HepG2 (cell line): ENCODE measurements around the gene PAQR6. TPM values are rescaled to one million over a fixed set of nuclear protein-coding genes. Genes with fewer than 3 reads are reported as not detected.

Experiments
- AHR ChIP-seq: IDR thresholded peaks from 2 replicates; pipeline ENCODE4 v1.6.1; 2018; ENCODE audit warnings: missing genetic modification reagents, missing compliant biosample characterization
- HOXA3 ChIP-seq: sonication (generic); formaldehyde crosslinking; IDR thresholded peaks from 2 replicates; pipeline ENCODE4 v1.5.0; 2020; ENCODE audit warnings: missing genetic modification reagents
- ISX ChIP-seq: sonication (generic); formaldehyde crosslinking; conservative IDR thresholded peaks from 2 replicates; pipeline ENCODE4 v1.5.0; 2020; ENCODE audit warnings: missing genetic modification reagents
- JUND ChIP-seq: sonication (generic); formaldehyde crosslinking; IDR thresholded peaks from 2 replicates; pipeline ENCODE4 v1.8.0; 2022; ENCODE audit warnings: mild to moderate bottlenecking, missing genetic modification reagents
- KDM2A ChIP-seq: sonication (generic); formaldehyde crosslinking; IDR thresholded peaks from 2 replicates; pipeline ENCODE4 v1.4.0; 2020; ENCODE audit warnings: low read depth, missing genetic modification reagents, borderline replicate concordance
- RBFOX2 ChIP-seq: fragments of 200-400 bp; formaldehyde crosslinking; IDR thresholded peaks from 2 replicates; pipeline ENCODE4 v1.6.1; 2017; ENCODE audit warnings: low read depth, mild to moderate bottlenecking, low read length
- SAFB2 ChIP-seq: sonication (generic); formaldehyde crosslinking; IDR thresholded peaks from 2 replicates; pipeline ENCODE4 v1.5.1; 2020; ENCODE audit warnings: missing genetic modification reagents, low read depth, mild to moderate bottlenecking, borderline replicate concordance
- SNRNP70 ChIP-seq: fragments of 200-400 bp; formaldehyde crosslinking; IDR thresholded peaks from 2 replicates; pipeline ENCODE4 v1.6.1; 2017; ENCODE audit warnings: mild to moderate bottlenecking, low read depth, low read length, moderate library complexity
- SSRP1 ChIP-seq: IDR thresholded peaks from 2 replicates; pipeline ENCODE4 v1.6.1; 2016; ENCODE audit warnings: control low read depth
- TCF12 ChIP-seq, 2 experiments: fragments of 450-650 bp in 1 of 2; sonication (generic) in 1 of 2; formaldehyde crosslinking in 1 of 2; IDR thresholded peaks; 2 replicates each; pipeline versions ENCODE4 v1.6.1 to v1.8.0; 2017 to 2022; ENCODE audit warnings: antibody characterized with exemption in 1 of 2, mild to moderate bottlenecking in 1 of 2, missing genetic modification reagents in 1 of 2, moderate library complexity in 1 of 2
- ZNF18 ChIP-seq: sonication (generic); formaldehyde crosslinking; IDR thresholded peaks from 2 replicates; pipeline ENCODE4 v1.8.0; 2022; ENCODE audit warnings: mild to moderate bottlenecking, missing genetic modification reagents; ENCODE audit not compliant: insufficient replicate concordance
- ZNF687 ChIP-seq: sonication (generic); formaldehyde crosslinking; IDR thresholded peaks from 2 replicates; pipeline ENCODE4 v1.5.1; 2020; ENCODE audit warnings: mild to moderate bottlenecking, missing genetic modification reagents, moderate library complexity
- polyA plus RNA-seq, 8 experiments: library from polyadenylated mRNA; depleted of rRNA in 3 of 8; stranded (reverse) in 7 of 8; unstranded in 1 of 8; fragments of >200 nt; fragmentation: Illumina TruSeq in 4 of 8; extraction: Trizol in 4 of 8; gene quantifications; 2 replicates each; pipeline versions ENCODE4 v1.2.1 to v1.2.3, GENCODE V29; 2011 to 2016; ENCODE audit warnings: low read depth in 4 of 8, missing spikeins in 1 of 8, mixed read lengths in 1 of 8; ENCODE audit not compliant: insufficient read depth in 1 of 8
- total RNA-seq, 5 experiments: library from RNA; depleted of rRNA; stranded (reverse); fragments of >200 nt; fragmentation: Illumina TruSeq; extraction: Trizol; gene quantifications; 2 replicates each; pipeline ENCODE4 v1.2.3, GENCODE V29; 2016; ENCODE audit warnings: low read depth in 1 of 5
- TF ChIP-seq, protein P1 (sequence below): sonication (generic); formaldehyde crosslinking; IDR thresholded peaks from 2 replicates; pipeline ENCODE4 v1.4.0; 2020; ENCODE audit warnings: missing genetic modification reagents, borderline replicate concordance
- TF ChIP-seq, protein P2 (sequence below): sonication (generic); formaldehyde crosslinking; IDR thresholded peaks from 2 replicates; pipeline ENCODE4 v1.5.0; 2020; ENCODE audit warnings: missing genetic modification reagents

The PAQR6 gene
- total and polyA plus RNA-seq, 2 of the 13 experiments (the other 11 are each of a cell fraction or from before 2014, with no cell fraction given): 0.82 to 1.4 TPM

DNA sequence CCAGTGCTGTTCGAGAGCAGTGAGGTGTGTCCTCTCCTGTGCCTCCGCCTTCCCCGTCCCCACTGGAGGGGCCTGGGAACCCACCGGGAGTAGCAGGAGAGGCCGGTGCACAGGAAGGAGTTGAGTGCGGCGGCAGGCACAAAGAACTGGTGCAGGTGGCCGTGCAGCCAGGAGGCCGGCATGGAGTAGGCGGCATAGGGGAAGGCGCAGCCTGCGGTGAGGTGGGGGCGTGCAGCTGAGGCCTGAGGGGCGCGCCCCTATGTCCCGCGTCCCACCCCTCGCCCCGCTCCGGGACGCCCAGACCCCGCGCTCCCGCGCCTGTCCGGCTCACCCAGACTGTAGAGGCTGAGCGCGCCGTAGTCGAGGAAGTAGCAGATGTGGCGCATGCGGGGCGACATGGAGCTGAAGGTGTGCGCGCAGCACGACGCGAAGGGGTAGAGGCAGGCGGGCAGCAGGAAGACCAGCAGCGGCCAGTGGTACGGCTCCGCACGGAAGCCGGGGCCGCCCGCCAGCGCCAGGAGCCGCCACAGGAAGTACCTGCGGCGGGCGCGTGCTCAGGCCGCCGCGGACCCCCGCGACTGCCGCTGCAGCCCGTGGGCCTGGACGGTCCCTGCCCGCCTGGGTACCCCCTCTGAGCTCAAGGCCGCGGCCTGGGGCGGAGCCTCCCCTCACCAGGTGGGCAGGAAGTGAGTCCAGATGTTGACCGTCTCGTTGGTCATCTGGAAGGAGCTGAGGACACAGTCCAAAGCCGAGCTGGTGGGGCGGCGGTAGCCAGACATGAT lies 2.2 kb downstream of the PAQR6 start (continued):
- TF ChIP-seq ZNF18 (CRISPR knock-in tag) (no peak), JUND (no peak), TCF12 (IDR thresholded peaks at IDR 0.05) (no peak), TCF12 (CRISPR knock-in tag; IDR thresholded peaks at IDR 0.05) (peak; percentile 51; the same call in 1 of the 2 replicates), RBFOX2 (peak; percentile 61), HOXA3 (CRISPR knock-in tag) (peak; percentile 70), AHR (CRISPR knock-in tag) (peak; percentile 20; the same call in 1 of the 2 replicates), SSRP1 (CRISPR knock-in tag) (peak; percentile 15; the same call in 1 of the 2 replicates), SAFB2 (CRISPR knock-in tag) (peak; percentile 40; the same call in 1 of the 2 replicates), SNRNP70 (no peak), KDM2A (CRISPR knock-in tag) (peak; percentile 90), ZNF687 (CRISPR knock-in tag) (peak; percentile 99), ISX (CRISPR knock-in tag) (no peak)
- TF ChIP-seq, protein P1, sequence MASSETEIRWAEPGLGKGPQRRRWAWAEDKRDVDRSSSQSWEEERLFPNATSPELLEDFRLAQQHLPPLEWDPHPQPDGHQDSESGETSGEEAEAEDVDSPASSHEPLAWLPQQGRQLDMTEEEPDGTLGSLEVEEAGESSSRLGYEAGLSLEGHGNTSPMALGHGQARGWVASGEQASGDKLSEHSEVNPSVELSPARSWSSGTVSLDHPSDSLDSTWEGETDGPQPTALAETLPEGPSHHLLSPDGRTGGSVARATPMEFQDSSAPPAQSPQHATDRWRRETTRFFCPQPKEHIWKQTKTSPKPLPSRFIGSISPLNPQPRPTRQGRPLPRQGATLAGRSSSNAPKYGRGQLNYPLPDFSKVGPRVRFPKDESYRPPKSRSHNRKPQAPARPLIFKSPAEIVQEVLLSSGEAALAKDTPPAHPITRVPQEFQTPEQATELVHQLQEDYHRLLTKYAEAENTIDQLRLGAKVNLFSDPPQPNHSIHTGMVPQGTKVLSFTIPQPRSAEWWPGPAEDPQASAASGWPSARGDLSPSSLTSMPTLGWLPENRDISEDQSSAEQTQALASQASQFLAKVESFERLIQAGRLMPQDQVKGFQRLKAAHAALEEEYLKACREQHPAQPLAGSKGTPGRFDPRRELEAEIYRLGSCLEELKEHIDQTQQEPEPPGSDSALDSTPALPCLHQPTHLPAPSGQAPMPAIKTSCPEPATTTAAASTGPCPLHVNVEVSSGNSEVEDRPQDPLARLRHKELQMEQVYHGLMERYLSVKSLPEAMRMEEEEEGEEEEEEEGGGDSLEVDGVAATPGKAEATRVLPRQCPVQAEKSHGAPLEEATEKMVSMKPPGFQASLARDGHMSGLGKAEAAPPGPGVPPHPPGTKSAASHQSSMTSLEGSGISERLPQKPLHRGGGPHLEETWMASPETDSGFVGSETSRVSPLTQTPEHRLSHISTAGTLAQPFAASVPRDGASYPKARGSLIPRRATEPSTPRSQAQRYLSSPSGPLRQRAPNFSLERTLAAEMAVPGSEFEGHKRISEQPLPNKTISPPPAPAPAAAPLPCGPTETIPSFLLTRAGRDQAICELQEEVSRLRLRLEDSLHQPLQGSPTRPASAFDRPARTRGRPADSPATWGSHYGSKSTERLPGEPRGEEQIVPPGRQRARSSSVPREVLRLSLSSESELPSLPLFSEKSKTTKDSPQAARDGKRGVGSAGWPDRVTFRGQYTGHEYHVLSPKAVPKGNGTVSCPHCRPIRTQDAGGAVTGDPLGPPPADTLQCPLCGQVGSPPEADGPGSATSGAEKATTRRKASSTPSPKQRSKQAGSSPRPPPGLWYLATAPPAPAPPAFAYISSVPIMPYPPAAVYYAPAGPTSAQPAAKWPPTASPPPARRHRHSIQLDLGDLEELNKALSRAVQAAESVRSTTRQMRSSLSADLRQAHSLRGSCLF (CRISPR knock-in tag): no peak
- TF ChIP-seq, protein P2, sequence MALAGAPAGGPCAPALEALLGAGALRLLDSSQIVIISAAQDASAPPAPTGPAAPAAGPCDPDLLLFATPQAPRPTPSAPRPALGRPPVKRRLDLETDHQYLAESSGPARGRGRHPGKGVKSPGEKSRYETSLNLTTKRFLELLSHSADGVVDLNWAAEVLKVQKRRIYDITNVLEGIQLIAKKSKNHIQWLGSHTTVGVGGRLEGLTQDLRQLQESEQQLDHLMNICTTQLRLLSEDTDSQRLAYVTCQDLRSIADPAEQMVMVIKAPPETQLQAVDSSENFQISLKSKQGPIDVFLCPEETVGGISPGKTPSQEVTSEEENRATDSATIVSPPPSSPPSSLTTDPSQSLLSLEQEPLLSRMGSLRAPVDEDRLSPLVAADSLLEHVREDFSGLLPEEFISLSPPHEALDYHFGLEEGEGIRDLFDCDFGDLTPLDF (CRISPR knock-in tag): no peak
